Cardiac fibroblast (primary cell): Measurements from ENCODE around the gene CSMD2.

Source experiments
- DNase-seq, 2 donors: peaks; one replicate each; pipeline versions ENCODE4 v3.0.0 to v3.0.0-alpha.2; 2010; ENCODE audit warnings: low read depth in 2 of 2
- H3K4me3 ChIP-seq, 2 donors: replicated peaks in 1 of 2; 1 replicate in 1 of 2; 2 replicates in 1 of 2; pipeline ENCODE4 v1.5.1; 2011; ENCODE audit warnings: low read depth in 2 of 2, low read length in 2 of 2, mild to moderate bottlenecking in 2 of 2, moderate library complexity in 1 of 2
- TF ChIP-seq, protein P1 (sequence below): IDR thresholded peaks from one replicate; pipeline ENCODE4 v1.5.1; 2011; ENCODE audit warnings: low read depth, mild to moderate bottlenecking, low read length, inconsistent platforms

CSMD2 gene

DNA sequence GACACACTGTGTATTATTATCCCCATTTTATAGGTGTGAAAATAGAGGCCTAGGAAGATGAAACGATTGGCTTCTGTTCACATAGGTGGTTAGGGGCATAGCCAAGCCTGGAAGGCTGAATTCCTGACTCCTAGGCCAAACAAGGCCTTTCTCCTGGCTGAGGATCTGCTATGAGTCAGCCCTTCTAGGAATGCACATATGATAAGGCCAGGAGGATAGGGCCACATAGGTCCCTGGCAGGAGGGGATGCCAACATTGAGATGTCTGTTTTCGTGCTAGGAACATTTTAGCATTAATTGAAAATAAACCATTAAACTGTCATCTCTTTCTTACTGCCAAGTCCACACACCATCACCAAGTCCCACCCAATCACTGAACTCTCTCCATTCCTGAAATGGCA, 9.2 kb downstream of the CSMD2 start:
- DNase-seq = no peak
- TF ChIP-seq, protein P1, sequence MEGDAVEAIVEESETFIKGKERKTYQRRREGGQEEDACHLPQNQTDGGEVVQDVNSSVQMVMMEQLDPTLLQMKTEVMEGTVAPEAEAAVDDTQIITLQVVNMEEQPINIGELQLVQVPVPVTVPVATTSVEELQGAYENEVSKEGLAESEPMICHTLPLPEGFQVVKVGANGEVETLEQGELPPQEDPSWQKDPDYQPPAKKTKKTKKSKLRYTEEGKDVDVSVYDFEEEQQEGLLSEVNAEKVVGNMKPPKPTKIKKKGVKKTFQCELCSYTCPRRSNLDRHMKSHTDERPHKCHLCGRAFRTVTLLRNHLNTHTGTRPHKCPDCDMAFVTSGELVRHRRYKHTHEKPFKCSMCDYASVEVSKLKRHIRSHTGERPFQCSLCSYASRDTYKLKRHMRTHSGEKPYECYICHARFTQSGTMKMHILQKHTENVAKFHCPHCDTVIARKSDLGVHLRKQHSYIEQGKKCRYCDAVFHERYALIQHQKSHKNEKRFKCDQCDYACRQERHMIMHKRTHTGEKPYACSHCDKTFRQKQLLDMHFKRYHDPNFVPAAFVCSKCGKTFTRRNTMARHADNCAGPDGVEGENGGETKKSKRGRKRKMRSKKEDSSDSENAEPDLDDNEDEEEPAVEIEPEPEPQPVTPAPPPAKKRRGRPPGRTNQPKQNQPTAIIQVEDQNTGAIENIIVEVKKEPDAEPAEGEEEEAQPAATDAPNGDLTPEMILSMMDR = no peak
- no peak overlapping the region for H3K4me3 ChIP-seq

- H3K4me3 ChIP-seq = no peak overlapping the region
- TF ChIP-seq, protein P1 = no peak
- no peak for DNase-seq
Observed at GRCh38 chr1:34153246-34153645, 11.8 kb downstream of the CSMD2 start.

- TF ChIP-seq, protein P1 = no peak
- no peak overlapping the region for H3K4me3 ChIP-seq
- DNase-seq = no peak
Observed at GRCh38 chr1:34149501-34149900, 15.5 kb downstream of the CSMD2 start.

- H3K4me3 ChIP-seq = no peak overlapping the region
- TF ChIP-seq, protein P1 = no peak
Observed at GRCh38 chr1:34147301-34147700, 17.7 kb downstream of the CSMD2 start.

DNA sequence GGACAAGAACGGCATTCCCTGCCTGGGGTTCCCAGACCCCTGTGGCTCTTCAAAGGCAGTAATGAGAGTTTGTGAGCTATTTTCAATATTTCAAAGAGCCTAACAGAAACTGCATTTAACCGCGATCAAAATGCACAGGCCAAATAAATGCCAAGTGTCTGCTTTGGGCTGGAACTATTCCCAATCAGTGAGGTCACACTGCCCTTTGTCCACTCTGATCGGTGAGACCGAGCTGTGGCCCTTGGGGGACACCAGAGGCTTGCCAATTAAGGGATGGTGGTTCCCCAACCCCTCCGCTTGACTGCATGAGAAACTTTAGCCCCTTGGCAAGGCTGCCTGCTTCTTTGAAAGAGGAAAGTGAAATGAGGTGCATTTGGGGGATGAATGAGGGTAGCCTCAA, 20.3 kb downstream of the CSMD2 start:
- H3K4me3 ChIP-seq = no peak overlapping the region
- no peak for DNase-seq
- TF ChIP-seq, protein P1 = no peak

More at GRCh38 chr1:34147301-34147700, 17.7 kb downstream of the CSMD2 start:
- no peak for DNase-seq

GRCh38 chr1:34143975-34144374, 21.1 kb downstream of the CSMD2 start:
- no peak overlapping the region for H3K4me3 ChIP-seq
- TF ChIP-seq, protein P1 = no peak
- no peak for DNase-seq

DNA sequence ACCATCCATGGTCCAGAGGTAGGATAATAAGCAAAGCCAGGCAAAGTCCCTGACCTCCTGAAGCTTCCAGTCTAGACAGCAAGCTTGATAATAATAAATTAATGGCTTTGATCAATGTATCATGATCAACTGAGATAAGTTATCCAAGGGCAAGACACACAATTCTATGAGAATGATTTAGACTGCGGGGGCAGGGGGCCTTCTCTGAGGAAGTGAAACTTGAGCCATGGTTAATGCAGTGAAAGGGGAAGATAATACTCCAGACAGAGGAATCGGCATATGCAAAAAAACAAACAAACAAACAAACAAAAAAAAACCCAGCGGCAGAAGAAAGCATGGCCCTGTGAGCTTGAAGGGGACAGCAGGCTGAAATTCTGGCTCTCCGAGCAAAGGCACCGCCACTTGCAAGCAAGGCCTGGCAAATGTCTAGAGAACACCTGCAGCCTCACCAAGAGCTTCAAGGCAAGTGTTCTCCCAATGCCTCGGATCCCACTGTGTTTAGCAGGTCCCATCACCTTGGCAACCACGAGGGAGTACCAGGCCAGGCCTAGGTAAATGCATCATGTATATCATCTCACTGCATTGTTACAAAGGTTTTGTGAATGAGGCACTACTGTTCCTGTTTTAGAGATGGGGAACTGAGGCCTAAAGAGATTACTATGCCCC, 24.9 kb downstream of the CSMD2 start:
- no peak overlapping the region for H3K4me3 ChIP-seq
- no peak for DNase-seq
- TF ChIP-seq, protein P1 = no peak
